H54 (cell line): ENCODE measurements around the gene TSPAN14.

Experiments
- DNase-seq: peaks from one replicate; pipeline ENCODE4 v3.0.0; 2011; ENCODE audit warnings: low spot score, mixed read lengths; ENCODE audit not compliant: insufficient read length
- FAIRE-seq: peaks from 3 replicates; lab custom pipeline; 2011; peaks lifted over from hg19 to GRCh38; lab: Jason Lieb, UNC
- POLR2A ChIP-seq: IDR thresholded peaks from 2 replicates; pipeline ENCODE4 v1.6.1; 2011; ENCODE audit warnings: low read depth, mild to moderate bottlenecking, low read length

Gene TSPAN14, protein sequence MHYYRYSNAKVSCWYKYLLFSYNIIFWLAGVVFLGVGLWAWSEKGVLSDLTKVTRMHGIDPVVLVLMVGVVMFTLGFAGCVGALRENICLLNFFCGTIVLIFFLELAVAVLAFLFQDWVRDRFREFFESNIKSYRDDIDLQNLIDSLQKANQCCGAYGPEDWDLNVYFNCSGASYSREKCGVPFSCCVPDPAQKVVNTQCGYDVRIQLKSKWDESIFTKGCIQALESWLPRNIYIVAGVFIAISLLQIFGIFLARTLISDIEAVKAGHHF

DNA sequence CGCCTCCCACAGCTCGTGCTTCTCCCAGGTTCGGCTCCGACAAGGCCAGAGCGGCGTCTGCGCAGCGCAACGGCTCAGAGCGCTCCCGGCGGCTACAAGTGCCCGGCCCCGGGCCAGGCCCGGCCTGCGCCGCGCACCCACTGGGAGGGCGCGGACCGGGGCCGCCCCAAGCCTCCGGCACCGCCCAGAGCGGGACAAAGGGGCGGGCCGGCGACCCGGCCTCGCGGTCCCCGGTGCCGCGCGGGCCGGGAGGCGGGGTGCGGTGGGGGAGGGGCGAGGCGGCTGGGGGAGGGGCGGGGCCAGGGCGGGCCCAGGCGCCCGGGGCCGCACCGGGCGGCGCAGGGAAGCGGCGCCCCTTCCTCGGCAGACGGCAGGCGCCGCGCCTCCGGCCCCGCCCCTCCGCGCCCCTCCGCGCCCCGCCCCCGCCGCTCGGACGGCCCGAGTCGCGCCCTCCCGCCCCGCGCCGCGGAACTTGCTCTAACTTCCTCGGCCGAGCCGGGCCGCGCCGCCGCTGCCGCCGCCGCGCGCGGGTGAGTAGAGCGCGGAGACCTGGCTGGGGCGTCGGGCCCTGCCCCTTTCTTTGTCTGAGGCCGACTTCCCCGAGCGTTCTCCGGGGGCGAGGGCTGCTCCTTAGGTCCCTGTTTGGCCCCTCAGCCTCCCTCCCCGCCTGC lies at the start of gene TSPAN14:
Gene TSPAN14 (plus strand): TSS at position 469 of the 671 bp plus-strand sequence. CDS start 34,924 bp downstream, outside the sequence.
- DNase-seq (peak; percentile 91), FAIRE-seq (no peak)
- peak; percentile 74 for TF ChIP-seq POLR2A

DNA sequence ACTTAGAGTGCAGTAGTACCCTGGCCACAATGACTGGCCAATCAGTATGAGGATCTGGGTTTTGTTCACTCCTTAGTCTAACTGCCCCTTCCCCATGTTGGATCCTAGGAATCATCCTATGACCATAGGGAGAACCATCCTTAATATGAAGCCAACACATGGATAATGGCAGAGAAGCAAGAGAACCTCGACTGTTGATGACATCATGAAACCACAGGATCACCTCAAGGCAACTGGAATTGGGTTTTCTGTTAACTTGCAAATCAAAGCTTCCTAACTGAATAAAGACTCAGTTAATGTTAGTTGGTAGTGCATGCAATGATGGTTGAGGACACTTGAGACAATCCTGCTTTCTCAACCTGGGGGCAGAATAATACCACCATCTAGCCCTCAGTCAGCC lies 49.1 kb upstream of the TSPAN14 start:
- no peak for DNase-seq
- FAIRE-seq, result no peak
- TF ChIP-seq POLR2A, result no peak

DNA sequence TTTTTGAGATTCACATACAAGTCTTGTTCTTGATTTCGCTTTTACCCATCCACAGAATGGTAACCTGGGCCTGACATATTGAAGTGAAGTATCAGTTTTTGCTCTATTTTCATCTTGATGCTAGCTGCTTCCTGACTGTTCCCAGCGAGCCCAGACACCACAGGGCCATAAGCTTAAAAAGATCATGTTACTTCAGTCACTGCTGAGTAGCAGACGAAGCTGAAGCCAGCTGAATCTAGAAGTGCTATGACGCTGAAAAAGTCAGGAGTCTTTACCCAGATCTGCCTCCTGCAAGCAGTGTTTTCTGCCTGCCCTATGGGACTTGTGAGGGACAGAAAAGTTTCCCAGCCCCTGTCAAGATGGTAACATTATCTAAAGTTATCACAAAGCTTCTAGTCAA lies 48.5 kb upstream of the TSPAN14 start:
- DNase-seq, result no peak
- TF ChIP-seq POLR2A, result no peak
- FAIRE-seq, result no peak

- DNase-seq (no peak), FAIRE-seq (no peak)
- no peak for TF ChIP-seq POLR2A
Observed at GRCh38 chr10:80406204-80406603, 47.9 kb upstream of the TSPAN14 start.

GRCh38 chr10:80407812-80408241 lies 46.3 kb upstream of the TSPAN14 start:
- no peak for TF ChIP-seq POLR2A
- DNase-seq (no peak), FAIRE-seq (no peak)

DNA sequence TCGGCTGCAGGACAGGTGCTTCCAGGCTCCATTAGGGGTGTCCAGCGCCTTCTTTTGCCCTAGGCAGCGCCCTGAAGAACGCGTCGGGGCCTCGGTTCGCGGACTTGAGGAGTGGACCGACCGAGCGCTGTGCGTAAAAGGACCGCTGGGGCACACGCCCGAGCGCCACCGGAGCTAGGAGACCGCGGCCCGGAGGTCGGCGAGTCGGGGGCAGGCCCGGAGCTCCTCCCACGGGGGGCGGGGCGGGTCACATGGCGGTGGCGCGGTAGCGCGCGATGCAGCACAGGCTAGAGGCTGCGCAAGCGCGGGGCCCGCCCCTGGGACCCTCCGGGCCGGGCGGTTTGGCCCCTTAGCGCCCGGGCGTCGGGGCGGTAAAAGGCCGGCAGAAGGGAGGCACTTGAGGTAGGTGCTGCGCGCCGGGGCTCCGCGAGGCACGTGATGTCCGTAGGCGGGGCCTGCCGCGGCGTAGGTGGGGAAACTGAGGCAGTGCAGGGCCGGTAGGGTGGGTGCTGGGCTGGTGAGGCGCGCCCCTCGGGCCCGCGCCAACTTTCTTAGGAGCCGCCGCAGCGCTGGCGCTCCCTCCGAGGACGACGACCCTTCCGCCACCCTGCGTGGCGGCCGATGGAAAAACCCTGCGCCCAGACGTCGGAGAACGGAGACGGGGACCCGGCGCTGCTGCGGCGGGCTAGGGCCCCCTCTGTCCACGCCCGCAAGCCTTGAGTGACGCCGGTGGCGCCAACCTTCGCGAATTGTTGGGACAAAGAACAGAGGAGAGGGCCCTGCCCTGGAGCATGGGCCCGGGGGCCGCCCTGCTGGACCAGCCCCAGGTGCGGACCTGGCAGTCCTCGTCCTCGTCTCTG lies 45.6 kb upstream of the TSPAN14 start, which contains the start of gene PRXL2A:
Gene PRXL2A (plus strand): TSS at position 310 of the 860 bp plus-strand sequence. CDS start 11,917 bp downstream, outside the sequence.
- DNase-seq (peak; percentile 42), FAIRE-seq (no peak)
- no peak for TF ChIP-seq POLR2A

DNA sequence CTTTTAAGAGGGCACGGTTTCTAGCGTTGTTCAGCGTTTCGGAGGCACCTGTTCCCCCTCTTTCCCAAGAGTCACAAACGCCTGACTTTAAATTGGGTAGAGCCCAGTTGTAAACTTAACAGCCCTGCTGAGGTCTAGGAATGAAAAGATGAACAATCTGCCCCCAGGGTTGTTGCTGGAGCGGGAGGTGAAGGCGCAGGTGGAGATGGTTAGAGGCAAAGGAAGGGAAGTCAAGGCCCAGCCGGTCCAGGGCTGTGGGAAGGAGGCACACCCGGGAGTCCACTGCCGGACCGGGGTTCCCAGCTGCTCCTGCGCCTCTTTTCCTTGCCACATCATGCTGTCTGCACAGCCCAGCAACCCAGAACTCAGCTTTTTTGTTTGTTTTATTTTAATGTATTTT lies 45.0 kb upstream of the TSPAN14 start:
- TF ChIP-seq POLR2A, result no peak
- DNase-seq (no peak), FAIRE-seq (no peak)

GRCh38 chr10:80410122-80410521 lies 44.0 kb upstream of the TSPAN14 start:
- TF ChIP-seq POLR2A, result no peak
- no peak for DNase-seq
- FAIRE-seq, result no peak

GRCh38 chr10:80410578-80411145 lies 43.4 kb upstream of the TSPAN14 start:
- no peak for TF ChIP-seq POLR2A
- FAIRE-seq, result no peak
- DNase-seq, result no peak

GRCh38 chr10:80411267-80411668 lies 42.8 kb upstream of the TSPAN14 start:
- no peak for DNase-seq
- no peak for FAIRE-seq
- no peak for TF ChIP-seq POLR2A

GRCh38 chr10:80411681-80412220 lies 42.4 kb upstream of the TSPAN14 start:
- DNase-seq (no peak), FAIRE-seq (no peak)
- TF ChIP-seq POLR2A, result no peak

DNA sequence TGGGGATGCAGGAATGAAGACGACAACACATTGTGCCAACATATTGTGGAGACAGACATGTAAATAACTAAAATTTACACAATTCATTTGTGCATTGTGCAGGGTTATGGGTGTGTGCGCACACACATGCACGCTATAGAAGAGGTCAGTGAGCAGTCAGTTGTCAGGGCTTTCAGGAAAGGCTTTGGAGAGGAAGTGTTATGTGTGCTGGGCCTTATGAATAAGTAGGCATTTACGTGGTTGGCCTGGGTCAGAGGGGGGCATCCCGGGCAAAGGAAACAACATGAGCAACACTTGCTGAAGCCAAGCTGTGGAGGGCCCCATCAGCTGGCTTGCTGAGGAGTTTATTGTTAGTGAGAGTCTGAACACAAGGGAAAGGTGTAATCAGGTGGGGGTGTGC lies 41.6 kb upstream of the TSPAN14 start:
- TF ChIP-seq POLR2A, result no peak
- DNase-seq (no peak), FAIRE-seq (no peak)

DNA sequence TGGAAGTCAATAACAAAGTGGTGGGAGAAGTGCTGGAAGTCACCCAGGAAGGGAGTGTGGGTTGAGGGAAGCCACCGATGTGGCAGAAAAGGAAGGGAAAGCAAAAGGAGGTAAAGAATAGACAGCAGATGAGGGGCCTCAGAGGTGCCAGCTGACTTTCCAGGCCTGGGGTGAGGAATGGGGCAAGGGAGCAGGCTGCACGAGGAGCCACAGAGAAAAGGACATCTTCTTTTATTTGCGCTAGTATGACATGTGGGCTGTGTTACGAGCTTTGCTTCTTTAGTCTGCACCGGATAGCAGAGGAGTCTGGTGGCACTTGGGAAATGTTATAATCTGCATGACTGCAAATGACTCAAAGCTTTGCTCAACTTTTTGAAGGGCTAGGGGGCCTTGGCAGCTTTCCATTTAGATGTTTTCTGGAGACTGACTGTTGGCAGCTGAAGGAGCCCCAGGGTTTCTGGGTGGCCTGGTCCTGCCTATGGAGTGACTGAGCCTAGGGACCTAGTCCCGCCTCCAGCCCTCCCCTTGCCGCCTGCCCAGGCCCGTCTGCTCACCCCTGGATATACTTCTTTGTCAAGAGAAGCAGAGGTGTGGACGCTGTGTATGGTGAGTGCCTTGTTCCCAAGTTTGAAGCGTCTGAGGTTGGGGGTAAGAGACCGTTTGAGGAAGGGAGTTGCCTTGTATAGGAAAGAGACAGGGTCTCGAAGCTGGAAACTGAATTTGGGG lies 40.7 kb upstream of the TSPAN14 start:
- TF ChIP-seq POLR2A, result no peak
- DNase-seq (no peak), FAIRE-seq (no peak)
